GM12878 (cell line): Measurements from ENCODE around the gene UFSP2. TPM values are rescaled to one million over a fixed set of nuclear protein-coding genes. Genes with fewer than 3 reads are reported as not detected.

ENCODE experiments used
- ATF7 ChIP-seq: fragments of 450-650 bp; IDR thresholded peaks from 2 replicates; pipeline ENCODE4 v1.6.1; 2016; ENCODE audit warnings: low read depth, mild to moderate bottlenecking
- BCL3 ChIP-seq: IDR thresholded peaks from 2 replicates; pipeline ENCODE4 v1.6.1; 2011; ENCODE audit warnings: borderline replicate concordance, low read depth, mild to moderate bottlenecking, moderate library complexity, low read length; ENCODE audit not compliant: insufficient read depth, poor library complexity, severe bottlenecking
- CHD4 ChIP-seq: fragments of 200-600 bp; sonication (generic); IDR thresholded peaks from 2 replicates; pipeline ENCODE4 v1.6.1; 2016; ENCODE audit warnings: mild to moderate bottlenecking
- CTCF ChIP-seq, 3 experiments: IDR thresholded peaks in 2 of 3; conservative IDR thresholded peaks in 1 of 3; 2 replicates each; pipeline ENCODE4 v1.5.1; 2011; ENCODE audit warnings: low read depth in 3 of 3, low read length in 3 of 3, mild to moderate bottlenecking in 3 of 3, control low read depth in 2 of 3, moderate library complexity in 2 of 3, inconsistent platforms in 1 of 3, mixed read lengths in 1 of 3; ENCODE audit not compliant: control insufficient read depth in 2 of 3, insufficient read depth in 1 of 3; ENCODE audit errors: extremely low read depth in 1 of 3
- EZH2 ChIP-seq: IDR thresholded peaks from 2 replicates; pipeline ENCODE4 v1.6.1; 2012; ENCODE audit warnings: low read depth, mild to moderate bottlenecking, control low read depth, inconsistent platforms, low read length, borderline replicate concordance; ENCODE audit not compliant: control insufficient read depth
- IRF5 ChIP-seq: fragments of 450-650 bp; IDR thresholded peaks from 2 replicates; pipeline ENCODE4 v1.6.1; 2017; ENCODE audit warnings: borderline replicate concordance
- KAT2A ChIP-seq: conservative IDR thresholded peaks from 2 replicates; pipeline ENCODE4 v1.6.1; 2011; ENCODE audit warnings: low read depth, low read length; ENCODE audit not compliant: control insufficient read depth
- KLF5 ChIP-seq: fragments of 450-650 bp; IDR thresholded peaks from 2 replicates; pipeline ENCODE4 v1.6.1; 2014; ENCODE audit warnings: mild to moderate bottlenecking; ENCODE audit not compliant: partially characterized antibody
- NBN ChIP-seq: fragments of 450-650 bp; IDR thresholded peaks from 2 replicates; pipeline ENCODE4 v1.6.1; 2016
- NFYA ChIP-seq: IDR thresholded peaks from 2 replicates; pipeline ENCODE4 v1.6.1; 2011; ENCODE audit warnings: low read depth, mild to moderate bottlenecking, low read length, improper control_type of control experiment, borderline replicate concordance
- NFYB ChIP-seq: IDR thresholded peaks from 2 replicates; pipeline ENCODE4 v1.6.1; 2011; ENCODE audit warnings: low read depth, mild to moderate bottlenecking, low read length, improper control_type of control experiment, moderate library complexity; ENCODE audit not compliant: insufficient read depth
- NKRF ChIP-seq: fragments of 450-650 bp; conservative IDR thresholded peaks from 2 replicates; pipeline ENCODE4 v1.6.1; 2017; ENCODE audit warnings: mild to moderate bottlenecking, moderate library complexity
- NR2F1 ChIP-seq: fragments of 450-650 bp; conservative IDR thresholded peaks from 2 replicates; pipeline ENCODE4 v1.6.1; 2017; ENCODE audit warnings: mild to moderate bottlenecking
- PBX3 ChIP-seq: IDR thresholded peaks from 2 replicates; pipeline ENCODE4 v1.6.1; 2011; ENCODE audit warnings: mild to moderate bottlenecking, low read depth, low read length, moderate library complexity; ENCODE audit not compliant: insufficient replicate concordance
- PKNOX1 ChIP-seq: fragments of 450-650 bp; IDR thresholded peaks from 2 replicates; pipeline ENCODE4 v1.6.1; 2016; ENCODE audit warnings: mild to moderate bottlenecking
- SMARCA5 ChIP-seq: fragments of 450-650 bp; IDR thresholded peaks from 2 replicates; pipeline ENCODE4 v1.6.1; 2017; ENCODE audit warnings: mild to moderate bottlenecking
- SUZ12 ChIP-seq: fragments of 200-600 bp; sonication (generic); IDR thresholded peaks from one replicate; pipeline ENCODE4 v1.6.1; 2018; ENCODE audit warnings: antibody characterized with exemption, mild to moderate bottlenecking; ENCODE audit not compliant: unreplicated experiment
- TAF1 ChIP-seq: IDR thresholded peaks from 2 replicates; pipeline ENCODE4 v1.6.1; 2011; ENCODE audit warnings: mild to moderate bottlenecking, low read depth, low read length, borderline replicate concordance
- TCF12 ChIP-seq: IDR thresholded peaks from 2 replicates; pipeline ENCODE4 v1.6.1; 2011; ENCODE audit warnings: low read depth, mild to moderate bottlenecking, low read length
- ZBED1 ChIP-seq: IDR thresholded peaks from 2 replicates; pipeline ENCODE4 v1.6.1; 2016; ENCODE audit warnings: borderline replicate concordance
- ZNF622 ChIP-seq: fragments of 450-650 bp; IDR thresholded peaks from 2 replicates; pipeline ENCODE4 v1.6.1; 2017; ENCODE audit warnings: mild to moderate bottlenecking, inconsistent platforms
- polyA plus RNA-seq, 11 experiments: library from polyadenylated mRNA; depleted of rRNA in 4 of 11; unstranded in 6 of 11; stranded (reverse) in 5 of 11; fragments of >200 nt; fragmentation: Nextera tagmentation in 4 of 11; fragmentation: Illumina TruSeq in 1 of 11; extraction: Ambion mirVana in 4 of 11; extraction: Trizol in 1 of 11; gene quantifications; 1 replicate in 1 of 11; 2 replicates in 10 of 11; pipeline versions ENCODE4 v1.2.1 to v1.2.3, GENCODE V29; 2011 to 2016; ENCODE audit warnings: inconsistent platforms in 2 of 11, missing spikeins in 2 of 11, low read depth in 1 of 11
- total RNA-seq, 4 experiments: library from RNA; depleted of rRNA in 3 of 4; stranded (reverse); fragments of >200 nt in 3 of 4; fragmentation: Illumina TruSeq in 1 of 4; extraction: Trizol in 1 of 4; gene quantifications; 2 replicates each; pipeline versions ENCODE4 v1.2.1 to v1.2.3, GENCODE V29; 2013 to 2021

Gene UFSP2
- total and polyA plus RNA-seq, 10 of the 15 experiments (the other 5 are each of a cell fraction or from before 2014, with no cell fraction given) = 25.4 to 53.1 (median 37.7) TPM

- no peak for TF ChIP-seq SUZ12
- no peak for TF ChIP-seq PBX3
- TF ChIP-seq BCL3 = peak; percentile 73
- TF ChIP-seq NFYB = no peak
- peak; percentile 29; the same call in 1 of the 2 replicates for TF ChIP-seq PKNOX1
- TF ChIP-seq CHD4 = no peak
- no peak for TF ChIP-seq IRF5
- no peak for TF ChIP-seq ZNF622
- no peak for TF ChIP-seq ATF7
- TF ChIP-seq TCF12 = no peak
- TF ChIP-seq ZBED1 = no peak
- peak; percentile 98 for TF ChIP-seq NKRF
- peak; percentile 68 for TF ChIP-seq KLF5
- no peak for TF ChIP-seq CTCF (IDR thresholded peaks at IDR 0.05 in 2 of 3, conservative IDR thresholded peaks at IDR 0.05 in 1 of 3; ENCODE audit: control insufficient read depth in 2 of 3, extremely low read depth in 1 of 3, insufficient read depth in 1 of 3, low read depth in 3 of 3, low read length in 3 of 3)
- no peak for TF ChIP-seq NFYA
- TF ChIP-seq TAF1 = no peak; the same call in 1 of the 2 replicates
- TF ChIP-seq KAT2A = no peak
- TF ChIP-seq NBN = peak; percentile 83; the same call in 1 of the 2 replicates
- no peak for TF ChIP-seq EZH2
- peak; percentile 60; the same call in 1 of the 2 replicates for TF ChIP-seq SMARCA5
- TF ChIP-seq NR2F1 = peak; percentile 76
Measured at GRCh38 chr4:185395956-185396723, 29.6 kb downstream of the UFSP2 start (continued).
